Activated CD8-positive, alpha-beta memory T cell treated with anti-CD3 and anti-CD28 coated beads, Interleukin-2, amount 50 U/mL, for 24 hours (primary cell): ENCODE results near the gene PAGE2B.
"Not testable (repeated sequence)": the region's sequence is repeated elsewhere in the genome, so short reads cannot be mapped to it uniquely, and the experiment has no call there.

Source experiments
- DNase-seq: peaks from one replicate; pipeline ENCODE4 v3.0.0-alpha.2; 2020; ENCODE audit errors: extremely low read depth

Gene PAGE2B

DNA sequence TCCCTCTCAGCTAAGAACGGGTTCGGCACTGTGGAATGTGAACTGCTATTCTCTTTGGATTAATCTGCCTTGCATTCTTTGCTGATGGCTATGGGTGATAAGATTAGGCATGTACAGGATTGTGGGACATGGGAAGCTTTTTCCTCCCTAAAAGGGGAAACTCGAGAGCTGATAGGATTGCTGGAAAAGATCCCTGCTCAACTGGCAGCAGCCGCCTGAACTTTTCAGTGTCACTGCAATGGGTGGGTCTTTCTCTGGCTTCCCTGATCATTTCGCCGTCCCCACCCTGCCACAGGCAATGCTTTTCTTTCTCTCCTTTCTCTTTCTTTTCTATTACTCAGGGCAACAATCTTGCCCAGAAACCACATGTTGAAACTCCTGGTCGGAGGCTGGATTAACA is 34.5 kb downstream of the PAGE2B start:
- no peak for DNase-seq

- no peak for DNase-seq
These were observed 36.9 kb downstream of the PAGE2B start for GRCh38 chrX:55111578-55112254.

- not testable (repeated sequence) for DNase-seq
These were observed 41.8 kb downstream of the PAGE2B start for GRCh38 chrX:55116589-55116988.

DNA sequence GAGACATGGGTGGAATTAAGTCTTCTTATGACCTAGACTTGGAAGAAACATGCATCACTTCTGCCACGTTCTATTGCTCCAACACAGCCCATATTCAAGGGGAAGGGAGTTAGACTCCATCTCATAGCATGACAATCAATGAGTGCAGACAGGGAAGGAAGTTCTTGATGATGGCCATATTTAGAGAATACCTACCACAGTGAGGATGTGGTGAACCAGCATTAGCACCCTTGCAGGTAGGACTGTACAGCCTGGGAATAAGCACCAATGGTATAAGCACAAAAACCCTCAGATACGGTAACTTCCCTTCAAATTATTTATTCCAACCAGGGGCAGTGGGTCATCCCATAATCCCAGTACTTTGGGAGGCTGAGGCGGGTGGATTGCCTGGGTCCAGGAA is 43.7 kb downstream of the PAGE2B start:
- DNase-seq = no peak

DNA sequence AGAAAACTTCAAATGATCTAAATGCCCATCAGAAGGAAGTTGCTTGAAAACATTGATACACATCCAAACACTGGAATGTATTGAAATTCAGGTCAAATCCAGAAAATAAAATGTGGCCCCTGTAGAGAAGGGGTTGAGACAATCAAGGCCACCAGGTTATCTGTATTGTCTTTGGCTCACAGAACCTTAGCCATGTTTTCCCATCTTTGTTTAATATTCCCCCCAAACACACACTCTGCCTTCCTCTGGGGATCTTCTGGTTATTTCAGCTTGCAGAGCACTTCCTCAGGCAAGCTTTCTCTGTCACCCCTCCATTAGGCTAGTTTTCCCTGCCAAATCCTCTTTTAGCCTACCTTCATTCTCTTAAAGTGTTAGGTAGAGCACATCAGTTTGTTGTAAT is 44.4 kb downstream of the PAGE2B start:
- DNase-seq = no peak

GRCh38 chrX:55119712-55120111 is 44.9 kb downstream of the PAGE2B start:
- no peak for DNase-seq

GRCh38 chrX:55120761-55121358 is 46.0 kb downstream of the PAGE2B start:
- no peak for DNase-seq

- DNase-seq = no peak
These were observed 49.1 kb downstream of the PAGE2B start for GRCh38 chrX:55123900-55124299.

GRCh38 chrX:55127692-55128091 is 52.9 kb downstream of the PAGE2B start:
- DNase-seq = no peak
